Ramos (cell line): ENCODE measurements around the gene INPP5A.

Source experiments
- in situ Hi-C: fragments of 300-500 bp; cut with MboI; formaldehyde crosslinking; loops from one replicate; pipeline ENCODE4 v1.14.3; 2022; ENCODE audit warnings: low sequenced_read_pairs; ENCODE audit not compliant: unreplicated experiment

Gene INPP5A

GRCh38 chr10:132574783-132575319 lies 37.3 kb downstream of the INPP5A start:
- in situ Hi-C loops, result no loop called here

GRCh38 chr10:132575320-132576201 lies 38.0 kb downstream of the INPP5A start:
- in situ Hi-C loops, result no loop called here

GRCh38 chr10:132576671-132577349 lies 39.2 kb downstream of the INPP5A start:
- in situ Hi-C loops, result no loop called here

- in situ Hi-C loops, result no loop called here
Measured at GRCh38 chr10:132577350-132578003, 39.9 kb downstream of the INPP5A start.

GRCh38 chr10:132578287-132578951 lies 40.8 kb downstream of the INPP5A start:
- in situ Hi-C loops, result no loop called here

GRCh38 chr10:132579027-132579859 lies 41.7 kb downstream of the INPP5A start:
- in situ Hi-C loops, result no loop called here

- in situ Hi-C loops, result no loop called here
Measured at GRCh38 chr10:132580143-132580542, 42.6 kb downstream of the INPP5A start.

- in situ Hi-C loops, result no loop called here
Measured at GRCh38 chr10:132580617-132581016, 43.0 kb downstream of the INPP5A start.

GRCh38 chr10:132582137-132582536 lies 44.5 kb downstream of the INPP5A start:
- in situ Hi-C loops, result no loop called here

GRCh38 chr10:132582771-132583170 lies 45.2 kb downstream of the INPP5A start:
- in situ Hi-C loops, result no loop called here

- in situ Hi-C loops, result no loop called here
Measured at GRCh38 chr10:132583456-132583855, 45.9 kb downstream of the INPP5A start.

- in situ Hi-C loops, result no loop called here
Measured at GRCh38 chr10:132584081-132584480, 46.5 kb downstream of the INPP5A start.

- in situ Hi-C loops, result no loop called here
Measured at GRCh38 chr10:132585732-132586722, 48.4 kb downstream of the INPP5A start.

GRCh38 chr10:132586739-132587138 lies 49.2 kb downstream of the INPP5A start:
- in situ Hi-C loops, result no loop called here

GRCh38 chr10:132587175-132587574 lies 49.6 kb downstream of the INPP5A start:
- in situ Hi-C loops, result no loop called here

GRCh38 chr10:132588301-132589013 lies 50.9 kb downstream of the INPP5A start:
- in situ Hi-C loops, result no loop called here

GRCh38 chr10:132589015-132589414 lies 51.4 kb downstream of the INPP5A start:
- in situ Hi-C loops, result no loop called here

- in situ Hi-C loops, result no loop called here
Measured at GRCh38 chr10:132589681-132590080, 52.1 kb downstream of the INPP5A start.
